C4-2B (cell line): ENCODE data around the gene DENND4B.

Source experiments
- CTCF ChIP-seq: fragments of 450-650 bp; conservative IDR thresholded peaks from 2 replicates; pipeline ENCODE4 v1.5.1; 2017; ENCODE audit warnings: mild to moderate bottlenecking
- ZFX ChIP-seq: fragments of 450-650 bp; IDR thresholded peaks from 2 replicates; pipeline ENCODE4 v1.6.1; 2017

- TF ChIP-seq CTCF (no peak), ZFX (no peak)
Measured at GRCh38 chr1:153944005-153944826, 2.3 kb downstream of the DENND4B start.
